Gastroesophageal sphincter (tissue), 3 donors: ENCODE data around the gene TMCC1.

Source experiments
- POLR2A ChIP-seq, 2 donors: fragments of 450-650 bp; IDR thresholded peaks; one replicate each; pipeline ENCODE4 v1.6.1; 2017; ENCODE audit warnings: antibody characterized with exemption in 2 of 2, mild to moderate bottlenecking in 2 of 2, moderate library complexity in 1 of 2
- TF ChIP-seq, protein P1 (sequence below), 4 experiments: fragments of 200-600 bp in 2 of 4; fragments of 450-650 bp in 2 of 4; sonication (generic) in 1 of 4; IDR thresholded peaks; one replicate each; pipeline ENCODE4 v1.5.1; 2017 to 2019; ENCODE audit warnings: antibody characterized with exemption in 4 of 4, mild to moderate bottlenecking in 2 of 4, moderate library complexity in 2 of 4

- TF ChIP-seq, protein P1, sequence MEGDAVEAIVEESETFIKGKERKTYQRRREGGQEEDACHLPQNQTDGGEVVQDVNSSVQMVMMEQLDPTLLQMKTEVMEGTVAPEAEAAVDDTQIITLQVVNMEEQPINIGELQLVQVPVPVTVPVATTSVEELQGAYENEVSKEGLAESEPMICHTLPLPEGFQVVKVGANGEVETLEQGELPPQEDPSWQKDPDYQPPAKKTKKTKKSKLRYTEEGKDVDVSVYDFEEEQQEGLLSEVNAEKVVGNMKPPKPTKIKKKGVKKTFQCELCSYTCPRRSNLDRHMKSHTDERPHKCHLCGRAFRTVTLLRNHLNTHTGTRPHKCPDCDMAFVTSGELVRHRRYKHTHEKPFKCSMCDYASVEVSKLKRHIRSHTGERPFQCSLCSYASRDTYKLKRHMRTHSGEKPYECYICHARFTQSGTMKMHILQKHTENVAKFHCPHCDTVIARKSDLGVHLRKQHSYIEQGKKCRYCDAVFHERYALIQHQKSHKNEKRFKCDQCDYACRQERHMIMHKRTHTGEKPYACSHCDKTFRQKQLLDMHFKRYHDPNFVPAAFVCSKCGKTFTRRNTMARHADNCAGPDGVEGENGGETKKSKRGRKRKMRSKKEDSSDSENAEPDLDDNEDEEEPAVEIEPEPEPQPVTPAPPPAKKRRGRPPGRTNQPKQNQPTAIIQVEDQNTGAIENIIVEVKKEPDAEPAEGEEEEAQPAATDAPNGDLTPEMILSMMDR (IDR thresholded peaks at IDR 0.05): no peak
- no peak for TF ChIP-seq POLR2A (IDR thresholded peaks at IDR 0.05)
Measured at GRCh38 chr3:129836381-129837064, 57.0 kb downstream of the TMCC1 start.
